ENCODE measurements around the gene PRDM2.
A peak's percentile ranks its signal among the peaks of the same experiment; 100 is the strongest.

PRDM2 gene, protein sequence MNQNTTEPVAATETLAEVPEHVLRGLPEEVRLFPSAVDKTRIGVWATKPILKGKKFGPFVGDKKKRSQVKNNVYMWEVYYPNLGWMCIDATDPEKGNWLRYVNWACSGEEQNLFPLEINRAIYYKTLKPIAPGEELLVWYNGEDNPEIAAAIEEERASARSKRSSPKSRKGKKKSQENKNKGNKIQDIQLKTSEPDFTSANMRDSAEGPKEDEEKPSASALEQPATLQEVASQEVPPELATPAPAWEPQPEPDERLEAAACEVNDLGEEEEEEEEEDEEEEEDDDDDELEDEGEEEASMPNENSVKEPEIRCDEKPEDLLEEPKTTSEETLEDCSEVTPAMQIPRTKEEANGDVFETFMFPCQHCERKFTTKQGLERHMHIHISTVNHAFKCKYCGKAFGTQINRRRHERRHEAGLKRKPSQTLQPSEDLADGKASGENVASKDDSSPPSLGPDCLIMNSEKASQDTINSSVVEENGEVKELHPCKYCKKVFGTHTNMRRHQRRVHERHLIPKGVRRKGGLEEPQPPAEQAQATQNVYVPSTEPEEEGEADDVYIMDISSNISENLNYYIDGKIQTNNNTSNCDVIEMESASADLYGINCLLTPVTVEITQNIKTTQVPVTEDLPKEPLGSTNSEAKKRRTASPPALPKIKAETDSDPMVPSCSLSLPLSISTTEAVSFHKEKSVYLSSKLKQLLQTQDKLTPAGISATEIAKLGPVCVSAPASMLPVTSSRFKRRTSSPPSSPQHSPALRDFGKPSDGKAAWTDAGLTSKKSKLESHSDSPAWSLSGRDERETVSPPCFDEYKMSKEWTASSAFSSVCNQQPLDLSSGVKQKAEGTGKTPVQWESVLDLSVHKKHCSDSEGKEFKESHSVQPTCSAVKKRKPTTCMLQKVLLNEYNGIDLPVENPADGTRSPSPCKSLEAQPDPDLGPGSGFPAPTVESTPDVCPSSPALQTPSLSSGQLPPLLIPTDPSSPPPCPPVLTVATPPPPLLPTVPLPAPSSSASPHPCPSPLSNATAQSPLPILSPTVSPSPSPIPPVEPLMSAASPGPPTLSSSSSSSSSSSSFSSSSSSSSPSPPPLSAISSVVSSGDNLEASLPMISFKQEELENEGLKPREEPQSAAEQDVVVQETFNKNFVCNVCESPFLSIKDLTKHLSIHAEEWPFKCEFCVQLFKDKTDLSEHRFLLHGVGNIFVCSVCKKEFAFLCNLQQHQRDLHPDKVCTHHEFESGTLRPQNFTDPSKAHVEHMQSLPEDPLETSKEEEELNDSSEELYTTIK (N-terminal part only)

DNA sequence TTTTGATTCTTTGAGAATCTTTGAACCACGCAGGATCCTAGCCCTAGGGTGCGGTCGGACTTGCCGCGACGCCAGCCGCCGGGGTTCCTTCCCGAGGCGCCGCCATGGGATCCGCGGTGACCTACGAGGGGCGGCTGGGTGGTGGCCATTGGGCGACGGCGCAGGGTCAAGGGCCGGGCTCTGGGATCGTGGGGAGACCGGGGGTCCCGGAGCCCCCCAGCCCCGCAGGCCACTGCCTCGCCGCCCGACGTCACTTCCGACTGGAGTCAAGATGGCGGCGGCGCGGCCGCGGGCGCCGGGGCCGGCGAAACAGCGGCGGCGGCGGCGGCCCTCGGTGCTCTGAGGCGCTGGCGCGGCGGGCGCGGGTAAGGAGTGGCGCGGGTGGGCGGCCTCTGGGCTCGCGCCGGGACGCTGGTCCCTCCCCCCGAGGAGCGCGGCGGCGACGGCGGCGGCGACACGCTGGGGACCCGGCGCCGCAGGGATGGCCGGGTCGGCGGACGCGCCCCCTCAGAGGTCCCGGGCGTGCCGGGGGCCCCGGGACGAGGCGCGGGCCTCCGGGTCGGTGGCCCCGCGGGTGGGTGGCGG lies at the start of gene PRDM2:
PRDM2 (plus strand) TSS at position 253 of the 585 bp plus-strand sequence. CDS start 15,418 bp downstream, outside the sequence.
- Histone ChIP-seq H3K4me3 (ENCODE audit: low read depth, low read length) (peak within 1 kb of the TSS; percentile 38), H3K27me3 (ENCODE audit: insufficient read depth, low read depth, severe bottlenecking) (no peaks in the 10 kb centered on the region), H3K36me3 (no peaks in the 10 kb centered on the region), H3K9me3 (ENCODE audit: severe bottlenecking) (peaks cover 19% of the 10 kb centered on the region), H3K27ac (no peak within 1 kb of the TSS; the same call in 1 of the 2 replicates)
- TF ChIP-seq, protein P1, sequence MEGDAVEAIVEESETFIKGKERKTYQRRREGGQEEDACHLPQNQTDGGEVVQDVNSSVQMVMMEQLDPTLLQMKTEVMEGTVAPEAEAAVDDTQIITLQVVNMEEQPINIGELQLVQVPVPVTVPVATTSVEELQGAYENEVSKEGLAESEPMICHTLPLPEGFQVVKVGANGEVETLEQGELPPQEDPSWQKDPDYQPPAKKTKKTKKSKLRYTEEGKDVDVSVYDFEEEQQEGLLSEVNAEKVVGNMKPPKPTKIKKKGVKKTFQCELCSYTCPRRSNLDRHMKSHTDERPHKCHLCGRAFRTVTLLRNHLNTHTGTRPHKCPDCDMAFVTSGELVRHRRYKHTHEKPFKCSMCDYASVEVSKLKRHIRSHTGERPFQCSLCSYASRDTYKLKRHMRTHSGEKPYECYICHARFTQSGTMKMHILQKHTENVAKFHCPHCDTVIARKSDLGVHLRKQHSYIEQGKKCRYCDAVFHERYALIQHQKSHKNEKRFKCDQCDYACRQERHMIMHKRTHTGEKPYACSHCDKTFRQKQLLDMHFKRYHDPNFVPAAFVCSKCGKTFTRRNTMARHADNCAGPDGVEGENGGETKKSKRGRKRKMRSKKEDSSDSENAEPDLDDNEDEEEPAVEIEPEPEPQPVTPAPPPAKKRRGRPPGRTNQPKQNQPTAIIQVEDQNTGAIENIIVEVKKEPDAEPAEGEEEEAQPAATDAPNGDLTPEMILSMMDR (IDR thresholded peaks at IDR 0.05; ENCODE audit: low read depth, low read length) = no peak
- peak; percentile 29 for DNase-seq

DNA sequence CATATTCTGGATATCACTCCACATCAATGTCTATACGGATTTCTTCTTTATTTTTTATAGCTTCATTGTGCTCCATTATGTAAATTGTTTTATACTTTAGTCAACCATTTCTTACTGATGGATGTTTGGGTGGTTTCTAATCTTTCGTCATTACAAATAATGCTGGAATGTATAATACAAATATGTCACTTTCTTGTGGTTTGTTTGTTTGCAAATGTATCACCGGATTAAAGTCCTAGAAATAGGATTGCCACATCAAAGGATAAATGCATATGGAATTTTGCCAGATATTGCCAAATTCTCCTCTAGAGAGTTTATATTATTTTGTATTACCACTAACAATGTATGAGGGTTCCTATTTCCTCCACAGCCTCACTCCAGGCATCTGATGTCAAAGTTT lies 48.7 kb upstream of the PRDM2 start:
- TF ChIP-seq, protein P1 (IDR thresholded peaks at IDR 0.05; ENCODE audit: low read depth, low read length) = no peak
- H3K4me3 ChIP-seq (ENCODE audit: low read depth, low read length) = no peak overlapping the region
- no peak overlapping the region for H3K27ac ChIP-seq
- peaks cover 2% of the 10 kb centered on the region for H3K9me3 ChIP-seq (ENCODE audit: severe bottlenecking)
- no peaks in the 10 kb centered on the region for H3K27me3 ChIP-seq (ENCODE audit: insufficient read depth, low read depth, severe bottlenecking)
- no peak for DNase-seq
- H3K36me3 ChIP-seq = no peaks in the 10 kb centered on the region

DNA sequence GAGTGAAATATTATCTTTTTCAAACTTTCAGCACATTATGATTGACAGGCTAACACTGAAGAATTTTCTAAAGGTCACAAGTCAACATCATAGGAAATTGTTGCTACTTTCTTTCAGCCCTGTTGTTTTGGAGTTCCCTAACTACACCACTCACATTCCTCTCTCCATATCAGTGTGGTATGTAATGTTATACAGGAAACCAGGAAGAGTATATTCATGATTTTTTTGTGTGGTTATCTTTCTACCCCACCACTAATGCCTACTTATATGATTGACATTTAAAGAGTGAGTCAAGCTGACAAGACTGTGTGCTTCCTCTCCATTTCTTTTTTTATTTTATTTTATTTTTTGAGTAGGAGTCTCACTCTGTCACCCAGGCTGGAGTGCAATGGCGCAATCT lies 47.8 kb upstream of the PRDM2 start:
- Histone ChIP-seq H3K4me3 (ENCODE audit: low read depth, low read length) (no peak overlapping the region), H3K36me3 (no peaks in the 10 kb centered on the region), H3K9me3 (ENCODE audit: severe bottlenecking) (peaks cover 2% of the 10 kb centered on the region), H3K27ac (no peak overlapping the region), H3K27me3 (ENCODE audit: insufficient read depth, low read depth, severe bottlenecking) (no peaks in the 10 kb centered on the region)
- no peak for DNase-seq
- TF ChIP-seq, protein P1 (IDR thresholded peaks at IDR 0.05; ENCODE audit: low read depth, low read length) = no peak

DNA sequence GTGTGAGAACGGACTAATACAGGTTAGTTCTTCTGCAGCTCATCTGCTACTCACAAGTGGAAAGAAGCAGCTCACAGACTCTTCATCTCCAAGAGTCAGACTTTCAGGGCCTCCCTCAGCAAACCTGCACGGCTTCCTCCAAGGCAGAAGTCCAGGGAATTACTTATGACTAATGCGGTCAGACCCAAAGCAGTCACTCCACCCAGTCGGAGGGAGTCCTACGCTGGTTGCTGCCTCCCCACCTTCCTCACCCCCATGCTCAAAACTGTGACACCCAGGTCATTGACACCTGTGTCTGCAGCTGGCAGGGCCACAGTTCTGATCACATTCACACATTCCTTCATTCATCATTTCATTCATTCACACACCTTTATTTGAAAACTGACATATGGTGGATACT lies 38.4 kb upstream of the PRDM2 start:
- H3K4me3 ChIP-seq (ENCODE audit: low read depth, low read length) = no peak overlapping the region
- H3K27ac ChIP-seq = no peak overlapping the region; the same call in 1 of the 2 replicates
- H3K9me3 ChIP-seq (ENCODE audit: severe bottlenecking) = peaks cover 3% of the 10 kb centered on the region
- H3K27me3 ChIP-seq (ENCODE audit: insufficient read depth, low read depth, severe bottlenecking) = no peaks in the 10 kb centered on the region
- DNase-seq = peak; percentile 33
- no peaks in the 10 kb centered on the region for H3K36me3 ChIP-seq
- TF ChIP-seq, protein P1 (IDR thresholded peaks at IDR 0.05; ENCODE audit: low read depth, low read length) = no peak

DNA sequence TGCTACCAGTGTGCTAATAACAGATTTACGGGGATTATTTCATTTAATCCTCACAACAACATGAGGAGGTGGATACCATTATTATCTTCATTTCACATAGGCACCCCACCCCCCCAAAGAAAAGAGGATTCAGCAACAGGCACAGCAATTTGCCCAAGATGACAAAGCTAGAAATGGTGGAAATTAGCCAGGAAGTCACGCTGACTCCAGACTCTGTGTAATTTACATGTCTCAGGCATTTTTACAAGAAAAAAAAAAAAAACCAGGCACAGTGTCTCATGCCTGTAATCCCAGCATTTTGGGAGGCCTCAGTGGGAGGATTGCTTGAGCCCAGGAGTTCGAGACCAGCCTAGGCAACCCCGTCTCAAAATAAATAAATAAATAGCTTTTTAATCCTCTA lies 37.5 kb upstream of the PRDM2 start:
- peaks cover 3% of the 10 kb centered on the region for H3K9me3 ChIP-seq (ENCODE audit: severe bottlenecking)
- no peak overlapping the region for H3K4me3 ChIP-seq (ENCODE audit: low read depth, low read length)
- no peaks in the 10 kb centered on the region for H3K36me3 ChIP-seq
- no peak overlapping the region for H3K27ac ChIP-seq
- no peaks in the 10 kb centered on the region for H3K27me3 ChIP-seq (ENCODE audit: insufficient read depth, low read depth, severe bottlenecking)
- no peak for DNase-seq
- TF ChIP-seq, protein P1 (IDR thresholded peaks at IDR 0.05; ENCODE audit: low read depth, low read length) = no peak

Data from WERI-Rb-1 (cell line).